ENCODE measurements around the gene TXK. TPM values are rescaled to one million over a fixed set of nuclear protein-coding genes. Genes with fewer than 3 reads are reported as not detected.

TXK gene
- total RNA-seq, 1 experiment from 2014 or later, result 0.39 TPM

DNA sequence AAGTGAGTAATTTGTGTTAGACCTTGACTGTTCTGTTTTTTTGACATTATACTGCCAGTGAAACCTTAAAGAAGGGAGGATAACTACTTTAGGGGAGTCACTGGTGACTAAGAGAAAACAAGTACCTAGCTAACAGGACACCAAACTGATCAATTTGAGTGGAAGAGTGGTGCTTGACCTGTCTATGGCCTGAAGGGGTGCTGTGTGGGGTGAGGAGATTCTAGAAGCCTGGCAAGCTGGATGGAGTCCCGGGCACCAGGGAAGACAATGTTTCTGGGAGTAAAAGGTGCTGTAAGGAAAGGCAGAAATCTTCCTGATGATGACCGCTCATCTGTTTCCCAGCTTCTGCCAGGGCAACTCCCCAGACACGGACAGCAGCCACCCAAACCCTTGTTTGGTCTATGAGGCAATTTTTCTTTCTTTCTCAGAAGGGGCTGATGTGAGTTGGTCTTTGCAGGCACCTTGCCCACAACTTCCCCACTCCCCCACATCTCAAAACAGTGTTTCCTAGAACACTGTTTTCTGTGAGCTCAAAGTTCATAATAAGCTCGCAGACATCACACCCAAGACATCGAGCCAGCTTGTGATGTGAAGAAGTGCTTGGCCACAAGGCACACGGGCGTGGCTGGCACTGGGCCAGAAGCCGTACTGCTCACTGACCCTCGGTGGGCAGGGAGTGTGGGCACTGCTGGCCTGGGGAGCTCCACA, 4.6 kb downstream of the TXK start:
- H3K4me1 Mint-ChIP-seq, result peaks cover 40 to 52% of the 10 kb centered on the region in 2 experiments
- Histone ChIP-seq H2BK20ac (ENCODE audit: low read depth, low read length, poor library complexity, severe bottlenecking) (no peak overlapping the region), H4K20me1 (ENCODE audit: control insufficient read depth, insufficient read depth, insufficient read length) (no peaks in the 10 kb centered on the region), H3K79me1 (ENCODE audit: insufficient read depth, low read depth, low read length, poor library complexity, severe bottlenecking) (no peaks in the 10 kb centered on the region), H3T11ph (ENCODE audit: low read length) (no peak overlapping the region), H3K27ac (ENCODE audit: insufficient read length, low read depth, low read length) (no peak overlapping the region), H3K4me1 (ENCODE audit: insufficient read depth, low read length) (peaks cover 3% of the 10 kb centered on the region; the same call in 1 of the 2 replicates), H3K23me2 (ENCODE audit: insufficient read length, low read depth, low read length, poor library complexity, severe bottlenecking) (no peaks in the 10 kb centered on the region), H2AK5ac (ENCODE audit: insufficient read length, low read length) (no peak overlapping the region), H4K8ac (replicated peaks; ENCODE audit: insufficient read length, low read depth, low read length) (no peak overlapping the region), H3K14ac (ENCODE audit: insufficient read depth, low read length) (no peak overlapping the region), H2BK15ac (ENCODE audit: low read depth, low read length) (no peak overlapping the region), H2BK12ac (ENCODE audit: insufficient read length, low read depth, low read length) (no peak overlapping the region), H3K4me2 (ENCODE audit: insufficient read depth, insufficient read length, low read length) (no peak overlapping the region), H2BK5ac (ENCODE audit: insufficient read length, low read length) (no peak overlapping the region), H2BK120ac (ENCODE audit: low read depth, low read length, poor library complexity, severe bottlenecking) (no peak overlapping the region), H3K79me2 (ENCODE audit: insufficient read depth, low read length) (no peaks in the 10 kb centered on the region), H4K5ac (ENCODE audit: insufficient read length, low read depth, low read length) (no peak overlapping the region), H4K91ac (ENCODE audit: insufficient read length, low read depth, low read length) (no peak overlapping the region), H3K18ac (ENCODE audit: insufficient read length, low read depth, low read length) (no peak overlapping the region), H2AFZ (ENCODE audit: low read length) (no peak overlapping the region), H3K23ac (ENCODE audit: insufficient read length, low read depth, low read length) (no peak overlapping the region), H3K9ac (ENCODE audit: extremely low read depth, insufficient read length, low read length) (no peak overlapping the region), H3K9me3 (ENCODE audit: control insufficient read depth, low read depth, low read length) (no peaks in the 10 kb centered on the region), H3K56ac (ENCODE audit: insufficient read length, low read depth, low read length) (no peak overlapping the region), H3K27me3 (ENCODE audit: insufficient read depth, low read length) (no peaks in the 10 kb centered on the region), H3K4ac (ENCODE audit: low read depth, low read length) (no peak overlapping the region)
- H3K4me3 Mint-ChIP-seq, result no peak overlapping the region
- no peaks in the 10 kb centered on the region for H3K9me3 Mint-ChIP-seq
- WGBS (ENCODE audit: extremely low coverage, insufficient read length, low lambda C conversion rate), result no CpG with 5 or more reads among the region's 9 CpGs
- no peak for DNase-seq
- H3K36me3 Mint-ChIP-seq (ENCODE audit: insufficient read depth in 1 of 3, low read depth in 3 of 3), result no peaks in the 10 kb centered on the region; a peak in 1 of 7 replicates
- H3K27ac Mint-ChIP-seq, result peak overlapping the region in 1 of 3 experiments; percentile 78; a peak in 1 of 7 replicates
- TF ChIP-seq, protein P1, sequence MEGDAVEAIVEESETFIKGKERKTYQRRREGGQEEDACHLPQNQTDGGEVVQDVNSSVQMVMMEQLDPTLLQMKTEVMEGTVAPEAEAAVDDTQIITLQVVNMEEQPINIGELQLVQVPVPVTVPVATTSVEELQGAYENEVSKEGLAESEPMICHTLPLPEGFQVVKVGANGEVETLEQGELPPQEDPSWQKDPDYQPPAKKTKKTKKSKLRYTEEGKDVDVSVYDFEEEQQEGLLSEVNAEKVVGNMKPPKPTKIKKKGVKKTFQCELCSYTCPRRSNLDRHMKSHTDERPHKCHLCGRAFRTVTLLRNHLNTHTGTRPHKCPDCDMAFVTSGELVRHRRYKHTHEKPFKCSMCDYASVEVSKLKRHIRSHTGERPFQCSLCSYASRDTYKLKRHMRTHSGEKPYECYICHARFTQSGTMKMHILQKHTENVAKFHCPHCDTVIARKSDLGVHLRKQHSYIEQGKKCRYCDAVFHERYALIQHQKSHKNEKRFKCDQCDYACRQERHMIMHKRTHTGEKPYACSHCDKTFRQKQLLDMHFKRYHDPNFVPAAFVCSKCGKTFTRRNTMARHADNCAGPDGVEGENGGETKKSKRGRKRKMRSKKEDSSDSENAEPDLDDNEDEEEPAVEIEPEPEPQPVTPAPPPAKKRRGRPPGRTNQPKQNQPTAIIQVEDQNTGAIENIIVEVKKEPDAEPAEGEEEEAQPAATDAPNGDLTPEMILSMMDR (conservative IDR thresholded peaks at IDR 0.05), result peak; percentile 42; the same call in 1 of the 3 replicates
- peaks cover 2% of the 10 kb centered on the region; the same call in 1 of the 2 replicates for H3K27me3 Mint-ChIP-seq (ENCODE audit: low read depth)

All from H9 (cell line).